GM19193 (cell line): Measurements from ENCODE around the gene PPP1R12C.

Source experiments
- POLR2A ChIP-seq: IDR thresholded peaks from 4 replicates; pipeline ENCODE4 v1.6.1; 2011; ENCODE audit not compliant: insufficient read depth, insufficient read length; ENCODE audit errors: extremely low read depth

Gene PPP1R12C

GRCh38 chr19:55099557-55100506 is 17.6 kb downstream of the PPP1R12C start:
- no peak for TF ChIP-seq POLR2A

DNA sequence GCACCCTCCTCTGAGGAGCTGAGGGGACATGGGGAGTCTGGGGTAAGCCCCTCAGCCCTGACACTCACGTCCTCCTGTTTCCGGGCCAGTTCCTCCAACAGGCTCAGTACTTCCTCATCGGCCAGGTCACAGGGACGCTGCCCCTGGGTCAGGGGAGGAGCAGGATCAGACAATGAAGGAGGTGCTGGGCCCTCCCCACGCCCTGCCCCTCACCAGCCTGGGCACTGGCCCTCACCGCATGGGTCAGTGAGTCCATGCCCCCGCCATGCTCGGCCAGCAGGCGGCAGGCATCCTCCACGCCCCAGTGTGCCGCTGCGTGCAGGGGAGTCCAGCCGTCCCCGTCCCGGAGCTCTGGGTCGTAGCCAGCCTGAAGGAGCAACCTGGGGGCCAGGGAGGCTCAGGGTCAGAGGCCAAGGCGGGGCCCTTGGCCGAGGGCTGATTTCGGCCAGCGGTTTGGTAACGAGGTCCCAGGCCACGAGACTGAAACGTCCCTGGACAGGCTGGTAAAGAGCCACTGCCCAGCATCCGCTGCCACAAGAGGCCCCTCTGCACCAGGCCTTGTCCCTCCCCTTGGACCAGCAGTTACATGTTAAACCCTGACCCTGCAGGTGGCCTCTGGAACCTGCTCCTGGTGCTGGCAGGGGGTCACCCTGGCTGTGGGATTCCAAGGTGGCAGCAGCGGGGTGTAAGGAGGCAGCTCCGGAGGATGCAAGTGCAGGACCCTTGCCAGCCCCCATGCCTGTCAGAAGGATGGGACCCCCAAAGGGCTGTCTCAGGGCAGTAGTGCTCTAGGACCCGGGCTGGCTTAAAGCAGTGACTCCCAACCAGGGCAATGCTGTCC is 18.5 kb downstream of the PPP1R12C start:
- TF ChIP-seq POLR2A: no peak

- no peak for TF ChIP-seq POLR2A
Measured at GRCh38 chr19:55097864-55098715, 19.3 kb downstream of the PPP1R12C start.

GRCh38 chr19:55096061-55096701 is 21.3 kb downstream of the PPP1R12C start:
- no peak for TF ChIP-seq POLR2A

DNA sequence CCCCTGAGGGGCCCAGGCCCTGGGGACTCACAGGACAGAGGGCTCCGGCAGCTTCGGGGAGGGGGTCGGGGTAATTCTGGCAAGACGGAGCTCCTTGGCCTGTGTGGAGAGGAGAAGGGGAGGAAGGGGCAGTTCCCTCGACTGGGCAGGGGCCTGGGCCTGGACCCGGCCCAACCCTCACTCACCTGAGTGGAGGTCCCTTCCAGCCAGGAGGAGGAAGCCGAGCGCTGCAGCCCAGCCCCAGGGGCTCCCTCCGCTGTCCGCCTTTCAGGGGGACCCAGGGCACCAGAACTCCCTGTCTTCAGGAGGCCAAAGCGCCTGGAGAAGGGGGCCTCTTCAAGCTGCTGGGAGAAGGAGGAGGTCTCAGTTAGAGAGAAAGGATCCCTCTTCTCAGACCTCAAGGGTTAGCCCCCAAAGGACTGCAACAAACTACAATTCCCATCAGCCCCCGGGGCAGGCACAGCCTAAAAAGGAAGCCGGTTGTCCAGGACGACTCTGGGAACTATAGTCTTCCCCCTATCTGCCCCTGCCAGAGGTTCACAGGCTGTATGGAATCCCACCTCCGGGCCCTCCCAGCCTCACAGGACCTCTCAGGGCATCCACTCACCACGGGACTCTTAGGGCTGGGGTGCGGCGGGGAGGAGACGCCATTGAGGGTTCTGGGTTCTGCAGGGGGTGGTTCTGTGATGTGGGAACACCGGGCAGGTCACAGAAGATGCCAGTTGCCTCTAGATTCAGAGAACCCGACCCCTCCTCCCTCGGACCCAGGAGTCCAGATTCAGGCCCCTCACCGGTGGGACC is 22.0 kb downstream of the PPP1R12C start:
- no peak for TF ChIP-seq POLR2A

DNA sequence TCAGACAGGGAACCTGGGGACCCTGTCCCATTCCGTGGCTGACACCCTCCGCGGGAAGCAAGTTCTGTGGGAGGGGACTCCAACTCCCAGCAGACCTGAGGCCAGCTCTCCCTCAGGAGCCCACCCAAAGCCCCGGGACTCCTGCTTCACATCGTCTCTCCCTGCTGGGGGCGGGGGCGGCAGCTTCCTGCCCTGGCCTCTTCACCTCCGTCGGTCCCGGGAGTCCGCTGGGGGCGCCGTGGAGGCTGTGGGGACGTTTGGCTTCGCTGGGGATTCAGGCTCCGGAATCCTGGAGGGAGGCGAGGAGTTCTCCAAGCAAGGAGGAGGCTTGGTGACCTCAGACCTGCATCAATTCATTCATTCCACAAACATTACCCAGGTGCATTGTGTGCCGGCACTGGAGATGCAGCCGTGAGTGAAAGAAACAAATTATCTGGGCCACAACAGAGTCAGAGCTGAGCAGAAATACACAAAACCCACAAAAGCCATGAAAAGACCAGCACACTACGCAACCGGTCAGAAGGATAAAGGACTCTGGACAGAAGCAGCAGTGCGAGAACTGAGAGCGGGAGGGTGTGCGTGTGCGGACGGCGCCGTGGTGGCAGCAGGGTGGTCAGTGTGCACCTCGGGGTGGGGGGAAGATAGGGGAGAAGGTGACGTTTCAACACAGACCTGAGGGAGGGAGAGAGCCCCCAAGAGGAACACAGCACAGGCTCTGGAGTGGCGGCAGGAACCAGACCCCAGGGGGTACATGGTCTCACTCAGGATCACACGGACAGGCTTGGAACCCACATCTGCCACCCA is 22.8 kb downstream of the PPP1R12C start:
- TF ChIP-seq POLR2A: no peak

DNA sequence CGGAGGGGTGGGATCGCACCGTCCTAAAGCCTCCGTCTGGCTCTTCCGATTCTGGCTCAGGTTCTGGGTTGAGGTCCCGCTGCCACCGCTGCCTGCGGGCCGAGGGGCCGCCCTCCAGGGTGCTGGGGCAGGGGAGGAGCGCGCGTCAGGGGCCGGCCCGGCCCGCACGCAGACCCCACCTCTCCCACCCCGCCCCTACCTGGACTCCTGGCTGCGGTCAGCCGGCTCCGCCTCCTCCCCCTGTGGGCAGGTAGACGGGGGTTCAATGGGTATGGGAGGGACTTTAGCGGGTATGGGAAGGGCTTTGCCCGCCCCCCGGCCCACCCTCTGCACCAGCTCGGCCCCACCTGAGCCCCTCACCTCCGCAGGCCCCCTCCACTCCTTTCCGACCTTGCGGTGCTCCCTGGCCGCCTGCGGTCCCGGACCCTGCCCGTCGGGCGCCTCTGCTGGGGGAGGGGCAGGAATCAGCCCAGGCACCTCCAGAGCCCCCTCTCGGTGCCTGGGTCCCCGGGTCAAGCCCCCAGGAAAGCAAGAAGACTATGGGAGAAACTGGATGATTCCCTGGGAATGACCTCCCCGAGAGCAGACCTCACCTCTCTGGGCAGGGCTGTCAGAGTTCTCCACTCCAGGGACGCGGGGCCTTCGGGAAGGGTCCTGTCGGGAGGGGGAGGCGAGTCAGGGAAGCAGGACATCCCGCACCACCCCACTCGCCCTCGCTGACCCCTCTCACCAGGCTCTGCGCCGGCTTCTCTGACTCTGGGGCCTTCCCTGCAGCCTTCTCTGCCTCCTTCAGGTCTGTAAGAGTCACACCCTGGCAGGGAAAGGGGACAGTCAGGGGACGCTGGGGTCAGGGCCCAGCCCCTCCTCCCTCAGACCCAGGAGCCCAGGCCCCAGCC is 24.8 kb downstream of the PPP1R12C start:
- TF ChIP-seq POLR2A: no peak

DNA sequence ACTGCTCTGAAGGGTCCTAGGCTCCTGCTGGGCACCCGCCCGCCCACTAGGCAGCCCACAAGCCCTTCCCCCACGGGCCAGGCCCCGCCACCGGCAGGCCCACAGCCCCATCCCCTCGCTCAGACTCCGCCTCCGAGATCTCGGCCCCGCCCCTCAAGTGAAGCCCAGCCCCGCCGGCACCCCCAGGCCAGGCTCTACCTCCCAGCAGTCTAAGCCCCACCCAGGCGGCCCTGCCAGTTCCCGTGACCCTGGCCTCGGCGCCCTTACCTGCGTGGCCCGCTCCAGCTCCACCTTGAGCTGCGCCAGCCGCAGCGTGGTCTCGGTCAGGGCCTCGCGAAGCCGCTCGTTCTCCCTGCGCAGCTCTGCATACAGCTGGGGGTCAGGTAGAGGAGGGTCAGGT is 25.5 kb downstream of the PPP1R12C start:
- TF ChIP-seq POLR2A: no peak

GRCh38 chr19:55091126-55091910 is 26.1 kb downstream of the PPP1R12C start:
- TF ChIP-seq POLR2A: no peak

DNA sequence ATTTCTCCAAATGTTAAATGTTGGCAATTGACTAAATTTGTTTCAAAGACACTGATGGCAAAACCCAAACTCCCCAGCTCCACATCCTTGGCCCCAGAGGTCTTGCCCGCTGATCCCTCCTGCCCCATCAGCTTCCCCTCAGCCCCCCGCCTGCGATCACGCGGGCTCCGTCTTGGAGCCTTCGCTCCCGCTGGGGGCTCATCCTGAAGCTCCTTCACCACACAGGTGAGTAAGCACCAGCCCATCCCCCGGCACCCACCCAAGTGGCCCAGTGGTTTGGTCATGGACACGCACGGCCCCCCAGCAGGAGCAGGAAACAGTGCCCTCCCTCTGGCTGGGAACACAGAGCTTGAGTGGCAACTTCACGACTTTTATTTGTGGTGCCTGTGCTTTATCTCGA is 26.9 kb downstream of the PPP1R12C start:
- TF ChIP-seq POLR2A: no peak

GRCh38 chr19:55089342-55089944 is 28.0 kb downstream of the PPP1R12C start:
- TF ChIP-seq POLR2A: no peak
